ENCODE results near the gene NANOS2.
A peak's percentile ranks its signal among the peaks of the same experiment; 100 is the strongest.

NANOS2 gene

GRCh38 chr19:45890877-45891276 lies 23.7 kb downstream of the NANOS2 start:
- DNase-seq, result no peak

GRCh38 chr19:45889210-45889885 lies 25.2 kb downstream of the NANOS2 start:
- DNase-seq, result no peak

GRCh38 chr19:45887200-45887710 lies 27.3 kb downstream of the NANOS2 start:
- no peak for DNase-seq

GRCh38 chr19:45886427-45887199 lies 28.0 kb downstream of the NANOS2 start:
- peak; percentile 96 for DNase-seq

- peak; percentile 98 for DNase-seq
Measured at GRCh38 chr19:45885556-45886426, 28.8 kb downstream of the NANOS2 start, which contains the start of gene IRF2BP1. Gene IRF2BP1, minus strand, starts transcription at chr19:45886141. Its CDS starts 367 bp downstream, at chr19:45885774.

GRCh38 chr19:45884682-45885555 lies 29.7 kb downstream of the NANOS2 start:
- peak; percentile 66 for DNase-seq

GRCh38 chr19:45883881-45884681 lies 30.5 kb downstream of the NANOS2 start:
- DNase-seq, result no peak

- no peak for DNase-seq
Measured at GRCh38 chr19:45883586-45883880, 31.0 kb downstream of the NANOS2 start.

GRCh38 chr19:45882652-45883585 lies 31.7 kb downstream of the NANOS2 start:
- peak; percentile 93 for DNase-seq

- peak; percentile 95 for DNase-seq
Measured at GRCh38 chr19:45881909-45882528, 32.6 kb downstream of the NANOS2 start.

GRCh38 chr19:45881082-45881908 lies 33.3 kb downstream of the NANOS2 start:
- peak; percentile 48 for DNase-seq

- DNase-seq, result no peak
Measured at GRCh38 chr19:45879971-45880370, 34.6 kb downstream of the NANOS2 start.

GRCh38 chr19:45879055-45879454 lies 35.5 kb downstream of the NANOS2 start:
- DNase-seq, result no peak

GRCh38 chr19:45878043-45878794 lies 36.4 kb downstream of the NANOS2 start:
- DNase-seq, result no peak

GRCh38 chr19:45876411-45877197 lies 38.0 kb downstream of the NANOS2 start:
- DNase-seq, result no peak

- DNase-seq, result no peak
Measured at GRCh38 chr19:45876161-45876410, 38.5 kb downstream of the NANOS2 start.

GRCh38 chr19:45874620-45874966 lies 40.0 kb downstream of the NANOS2 start:
- peak; percentile 17 for DNase-seq

Measured in NCI-H69 (cell line).